Right lobe of liver (tissue), 6 donors: ENCODE results near the gene RALGAPA2. TPM values are rescaled to one million over a fixed set of nuclear protein-coding genes. Genes with fewer than 3 reads are reported as not detected.
A peak's percentile ranks its signal among the peaks of the same experiment; 100 is the strongest.

Experiments used
- ATAC-seq, 4 donors: fragments of 200-7000 bp; cut with Tn5 transposase; one replicate each; pipeline ENCODE4 v1.9.1; 2020; ENCODE audit warnings: mild to moderate bottlenecking in 4 of 4, moderate library complexity in 4 of 4
- DNase-seq, 3 donors: peaks; one replicate each; pipeline ENCODE4 v3.0.0-alpha.2; 2020
- H3K27ac ChIP-seq, 3 donors: fragments of 200-600 bp; one replicate each; pipeline ENCODE4 v1.8.0; 2022
- H3K27me3 ChIP-seq, 2 donors: fragments of 200-600 bp; one replicate each; pipeline ENCODE4 v1.8.0; 2022
- H3K36me3 ChIP-seq, 4 donors: fragments of 200-600 bp; sonication (generic) in 1 of 4; one replicate each; pipeline versions ENCODE4 v1.5.1 to v1.8.0; 2017 to 2022; ENCODE audit warnings: control low read depth in 1 of 4
- H3K4me1 ChIP-seq, 4 donors: fragments of 200-600 bp; sonication (generic) in 1 of 4; one replicate each; pipeline versions ENCODE4 v1.5.1 to v1.8.0; 2017 to 2022; ENCODE audit warnings: control low read depth in 1 of 4
- H3K4me3 ChIP-seq, 3 donors: fragments of 200-600 bp; one replicate each; pipeline ENCODE4 v1.8.0; 2022
- H3K9me3 ChIP-seq, 4 donors: fragments of 200-600 bp; sonication (generic) in 1 of 4; one replicate each; pipeline versions ENCODE4 v1.5.1 to v1.8.0; 2017 to 2022; ENCODE audit warnings: control low read depth in 1 of 4
- POLR2A ChIP-seq: fragments of 450-650 bp; IDR thresholded peaks from one replicate; pipeline ENCODE4 v1.6.1; 2017; ENCODE audit warnings: antibody characterized with exemption, mild to moderate bottlenecking
- WGBS: methylation state at CpG from one replicate; pipeline ENCODE4 v1.1.6; 2018; ENCODE audit warnings: low coverage, low lambda C conversion rate; ENCODE audit not compliant: insufficient coverage; ENCODE audit errors: missing lambda C conversion rate; 5-methylcytosine and 5-hydroxymethylcytosine counted together
- intact Hi-C, 2 donors: fragments of 100-400 bp; cut with DNase I; formaldehyde crosslinking; loops; one replicate each; pipeline versions ENCODE4 v1.11.2 to v1.14.1; 2022
- total RNA-seq, 6 experiments: library from RNA; depleted of rRNA in 2 of 6; stranded (reverse); fragments of >200 nt in 2 of 6; fragmentation: NEBNext Ultra II Directional in 3 of 6; extraction: Animal tissue kit (Norgen Biotek cat#: 25700) in 3 of 6; gene quantifications; one replicate each; pipeline versions ENCODE4 v1.1.0 to v1.2.4, GENCODE V29; 2016 to 2023
- TF ChIP-seq, protein P1 (sequence below), 4 donors: fragments of 200-600 bp in 3 of 4; fragments of 450-650 bp in 1 of 4; IDR thresholded peaks; one replicate each; pipeline versions ENCODE4 v1.5.1 to v1.8.0; 2016 to 2022; ENCODE audit warnings: antibody characterized with exemption in 4 of 4, mild to moderate bottlenecking in 2 of 4
- donor health status: DM: no; HTN: yes; CAD: no.
- donor health status: DM: no; HTN: no; CAD: no.
- donor health status: DM: no; HTN: no; CAD: no.
- donor health status: DM: no; HTN: yes; CAD: no.
- donor health status: DM: no; HTN: yes; CAD: no.

The RALGAPA2 gene
- total RNA-seq, 6 experiments from 2014 or later: 38.3 to 76.7 (median 62.7) TPM

DNA sequence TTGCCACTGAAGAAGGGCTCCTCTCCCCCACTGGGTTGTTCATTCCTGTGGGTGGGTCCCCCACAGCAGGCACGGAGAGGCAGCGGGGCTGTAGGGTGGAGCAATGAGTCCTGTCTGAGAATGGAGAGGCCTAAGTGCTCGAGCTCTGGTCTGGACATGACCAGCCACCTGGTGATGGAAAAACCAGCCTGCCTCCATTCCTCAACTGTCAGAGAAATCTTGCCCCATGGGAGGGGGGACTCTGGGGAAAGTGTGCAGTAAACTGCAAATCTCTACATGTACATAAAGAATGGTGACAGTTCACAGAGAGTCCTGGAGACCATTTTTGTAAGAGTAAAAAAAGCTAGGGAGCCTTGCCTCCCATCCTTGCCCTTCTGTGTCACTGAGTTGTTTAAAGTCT, 310.5 kb downstream of the RALGAPA2 start:
- WGBS: no CpG with 5 or more reads among the region's 3 CpGs
- DNase-seq: no peak
- Histone ChIP-seq H3K9me3 (no peaks in the 10 kb centered on the region), H3K27ac (no peak overlapping the region), H3K4me3 (no peak overlapping the region), H3K4me1 (peaks cover 0 to 10% (median 0%) of the 10 kb centered on the region in 4 donors), H3K36me3 (peaks cover 0 to 4% (median 1%) of the 10 kb centered on the region in 4 donors), H3K27me3 (no peaks in the 10 kb centered on the region)
- TF ChIP-seq POLR2A: no peak
- TF ChIP-seq, protein P1, sequence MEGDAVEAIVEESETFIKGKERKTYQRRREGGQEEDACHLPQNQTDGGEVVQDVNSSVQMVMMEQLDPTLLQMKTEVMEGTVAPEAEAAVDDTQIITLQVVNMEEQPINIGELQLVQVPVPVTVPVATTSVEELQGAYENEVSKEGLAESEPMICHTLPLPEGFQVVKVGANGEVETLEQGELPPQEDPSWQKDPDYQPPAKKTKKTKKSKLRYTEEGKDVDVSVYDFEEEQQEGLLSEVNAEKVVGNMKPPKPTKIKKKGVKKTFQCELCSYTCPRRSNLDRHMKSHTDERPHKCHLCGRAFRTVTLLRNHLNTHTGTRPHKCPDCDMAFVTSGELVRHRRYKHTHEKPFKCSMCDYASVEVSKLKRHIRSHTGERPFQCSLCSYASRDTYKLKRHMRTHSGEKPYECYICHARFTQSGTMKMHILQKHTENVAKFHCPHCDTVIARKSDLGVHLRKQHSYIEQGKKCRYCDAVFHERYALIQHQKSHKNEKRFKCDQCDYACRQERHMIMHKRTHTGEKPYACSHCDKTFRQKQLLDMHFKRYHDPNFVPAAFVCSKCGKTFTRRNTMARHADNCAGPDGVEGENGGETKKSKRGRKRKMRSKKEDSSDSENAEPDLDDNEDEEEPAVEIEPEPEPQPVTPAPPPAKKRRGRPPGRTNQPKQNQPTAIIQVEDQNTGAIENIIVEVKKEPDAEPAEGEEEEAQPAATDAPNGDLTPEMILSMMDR (IDR thresholded peaks at IDR 0.05): no peak
- intact Hi-C loops: no loop called here
- no peak for ATAC-seq

DNA sequence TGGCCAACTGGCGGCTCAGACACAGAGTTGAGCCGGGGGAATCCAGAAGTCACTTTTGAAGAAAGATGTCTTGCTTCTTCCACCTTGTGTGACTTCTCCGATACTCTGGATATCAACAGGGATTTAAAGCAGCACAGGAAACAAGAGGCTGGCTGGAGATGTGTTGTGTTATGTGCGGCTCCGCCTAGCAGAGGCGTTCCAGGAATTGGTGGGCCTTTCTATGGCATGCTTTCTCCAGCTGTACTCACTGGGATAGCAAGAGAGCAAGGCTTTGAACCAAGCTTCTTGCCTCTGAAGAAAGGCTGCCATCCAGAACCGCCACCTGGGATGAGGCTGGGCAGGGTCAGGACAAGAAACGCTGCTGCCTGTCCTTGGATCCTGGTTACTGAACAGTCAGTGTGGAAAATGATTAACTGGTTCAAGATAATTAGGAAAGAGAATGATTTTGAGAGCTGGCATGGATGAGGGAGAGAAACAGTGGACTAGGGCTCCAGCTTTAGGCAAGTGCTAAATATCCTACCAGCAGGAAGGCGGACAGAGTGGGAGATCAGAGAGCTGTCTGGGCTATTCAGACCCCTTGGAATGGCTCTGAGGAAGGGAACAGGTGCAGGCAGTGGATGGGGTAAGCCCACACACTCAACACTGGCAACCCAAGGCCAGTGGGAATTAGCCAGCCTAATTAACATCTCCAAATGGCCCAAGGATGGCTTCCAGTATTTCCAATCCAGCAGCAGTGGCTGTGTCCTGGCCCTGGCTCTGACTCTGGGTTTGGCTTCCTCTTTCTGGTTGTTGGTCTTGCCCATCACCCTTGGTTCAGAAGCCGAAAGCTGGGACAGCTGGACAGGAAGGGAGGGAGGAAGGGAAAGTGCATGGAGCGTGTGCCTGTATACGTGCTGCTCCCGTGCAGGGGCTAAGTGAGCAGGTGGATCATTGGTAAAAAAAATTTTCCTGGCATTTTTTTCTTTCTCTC, 312.6 kb downstream of the RALGAPA2 start:
- Histone ChIP-seq H3K27ac (no peak overlapping the region), H3K4me3 (no peak overlapping the region), H3K4me1 (peaks cover 0 to 10% (median 0%) of the 10 kb centered on the region in 4 donors), H3K27me3 (no peaks in the 10 kb centered on the region), H3K9me3 (no peaks in the 10 kb centered on the region), H3K36me3 (peaks cover 0 to 7% (median 3%) of the 10 kb centered on the region in 4 donors)
- DNase-seq: no peak
- intact Hi-C loops: no loop called here
- peak; percentile 26 to 89 (median 52) for ATAC-seq
- TF ChIP-seq, protein P1 (IDR thresholded peaks at IDR 0.05): no peak
- TF ChIP-seq POLR2A: no peak
- WGBS: 76% methylated on average over 8 of the region's 13 CpGs

DNA sequence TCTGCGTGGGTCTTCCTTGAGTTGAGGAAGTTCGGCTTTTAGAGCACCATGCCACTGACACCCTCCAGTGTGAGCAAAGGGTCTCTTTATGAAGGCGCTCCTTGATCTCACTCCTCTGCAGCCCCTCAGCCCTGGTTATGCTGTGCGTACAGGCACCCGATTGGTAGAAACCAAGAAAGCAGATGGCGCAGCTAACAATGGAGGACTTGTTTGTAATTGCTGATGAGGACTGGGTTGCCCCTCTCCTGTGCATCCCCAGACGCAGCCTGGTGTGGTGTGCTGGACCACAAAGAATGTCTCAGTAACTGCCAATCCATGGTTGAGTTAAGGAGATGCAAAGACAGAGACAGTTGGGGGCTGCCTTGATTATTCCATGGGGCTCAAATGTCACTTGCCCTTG, 314.3 kb downstream of the RALGAPA2 start:
- Histone ChIP-seq H3K4me3 (no peak overlapping the region), H3K27ac (no peak overlapping the region), H3K36me3 (peaks cover 0 to 9% (median 4%) of the 10 kb centered on the region in 4 donors), H3K27me3 (no peaks in the 10 kb centered on the region), H3K4me1 (peaks cover 0 to 10% (median 0%) of the 10 kb centered on the region in 4 donors), H3K9me3 (no peaks in the 10 kb centered on the region)
- TF ChIP-seq POLR2A: no peak
- TF ChIP-seq, protein P1 (IDR thresholded peaks at IDR 0.05): no peak
- 96% methylated on average over 3 of the region's 7 CpGs for WGBS
- DNase-seq (no peak), ATAC-seq (no peak)
- intact Hi-C loops: no loop called here

DNA sequence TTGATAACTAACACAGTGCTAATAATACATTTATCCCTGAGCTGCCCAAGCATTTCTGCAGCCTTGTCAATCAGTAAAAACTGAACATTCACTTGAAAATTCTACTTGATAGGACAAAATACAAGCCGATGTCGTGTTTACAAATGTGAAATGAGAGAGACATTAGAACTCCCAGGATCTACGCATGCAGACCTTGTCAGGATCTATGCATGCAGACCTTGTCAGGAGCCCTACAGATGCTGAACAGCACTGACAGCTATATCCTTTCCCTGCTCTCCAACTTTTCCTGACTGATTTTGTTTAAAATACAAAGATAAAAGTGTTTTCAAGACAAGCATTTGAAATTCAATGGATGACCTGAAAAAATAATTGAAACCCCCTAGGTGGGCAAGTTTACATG, 315.6 kb downstream of the RALGAPA2 start:
- DNase-seq (no peak), ATAC-seq (no peak)
- TF ChIP-seq POLR2A: no peak
- TF ChIP-seq, protein P1 (IDR thresholded peaks at IDR 0.05): no peak
- Histone ChIP-seq H3K4me1 (peaks cover 0 to 10% (median 0%) of the 10 kb centered on the region in 4 donors), H3K4me3 (no peak overlapping the region), H3K27ac (no peak overlapping the region), H3K27me3 (no peaks in the 10 kb centered on the region), H3K9me3 (no peaks in the 10 kb centered on the region), H3K36me3 (peaks cover 0 to 20% (median 10%) of the 10 kb centered on the region in 4 donors)
- WGBS: 100% methylated on average over 3 of the region's 3 CpGs
- intact Hi-C loops: no loop called here
